NCI-H2171 (cell line): ENCODE measurements around the gene TTLL3.
"Not testable (repeated sequence)": the region's sequence is repeated elsewhere in the genome, so short reads cannot be mapped to it uniquely, and the experiment has no call there.

Source experiments
- DNase-seq: peaks from one replicate; lab custom pipeline; 2025; lab: John Stamatoyannopoulos, UW

TTLL3 gene

DNA sequence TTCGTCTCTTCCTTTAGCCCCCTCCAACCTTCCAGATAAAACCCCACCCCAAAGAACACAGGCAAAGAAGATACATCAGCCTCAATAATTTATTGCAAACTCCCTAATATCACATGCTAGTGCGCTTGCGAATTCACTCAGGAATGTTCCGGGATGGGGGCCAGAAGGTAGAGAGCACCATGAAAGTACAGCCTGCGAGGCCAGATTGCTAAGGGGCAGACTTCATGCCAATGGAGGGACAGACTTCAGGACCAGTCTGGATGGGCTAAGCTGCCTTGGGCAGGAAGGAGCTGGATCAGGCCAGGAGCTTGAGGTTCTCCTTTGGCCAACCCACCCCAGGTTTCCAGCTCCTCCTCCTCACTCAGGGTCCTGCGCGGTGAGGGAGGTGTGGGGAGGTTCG is 56.6 kb downstream of the TTLL3 start:
- no peak for DNase-seq

DNA sequence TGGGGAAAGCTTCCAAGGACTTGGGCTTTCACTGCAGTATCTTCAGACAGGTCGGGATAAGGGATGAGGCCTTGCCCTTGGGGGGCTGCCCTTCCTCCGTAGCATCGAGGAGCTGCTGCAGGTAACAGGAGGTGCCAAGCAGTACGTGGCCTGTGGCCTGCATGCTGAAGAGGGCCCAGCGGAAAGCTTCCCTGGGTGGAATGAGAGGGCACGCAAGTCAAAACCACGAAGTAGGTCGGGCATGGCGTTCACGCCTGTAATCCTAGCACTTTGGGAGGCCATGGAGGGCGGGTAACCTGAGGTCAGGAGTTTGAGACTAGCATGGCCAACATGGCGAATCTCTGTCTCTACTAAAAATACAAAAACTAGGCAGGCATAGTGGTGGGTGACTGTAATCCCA is 57.0 kb downstream of the TTLL3 start:
- DNase-seq: no peak

DNA sequence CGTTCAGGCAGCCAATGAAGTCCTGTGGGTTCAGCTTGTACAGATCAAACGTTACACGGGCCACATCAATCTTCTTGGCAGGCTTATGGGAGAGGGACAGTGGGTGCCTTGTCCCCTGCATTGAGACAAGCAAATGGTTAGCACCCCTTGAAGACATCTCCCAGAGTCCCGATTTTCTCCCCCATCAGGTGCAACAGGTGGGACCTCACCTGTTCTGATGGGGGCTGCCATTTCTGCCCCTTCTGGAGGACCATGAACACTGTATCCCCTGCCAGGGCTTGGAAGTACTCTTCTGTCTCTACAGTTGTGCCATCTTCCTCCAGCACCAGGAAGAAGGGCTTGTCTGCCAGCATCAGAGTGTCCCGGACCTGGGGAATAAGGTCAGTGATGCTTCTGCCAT is 59.9 kb downstream of the TTLL3 start:
- DNase-seq: no peak

DNA sequence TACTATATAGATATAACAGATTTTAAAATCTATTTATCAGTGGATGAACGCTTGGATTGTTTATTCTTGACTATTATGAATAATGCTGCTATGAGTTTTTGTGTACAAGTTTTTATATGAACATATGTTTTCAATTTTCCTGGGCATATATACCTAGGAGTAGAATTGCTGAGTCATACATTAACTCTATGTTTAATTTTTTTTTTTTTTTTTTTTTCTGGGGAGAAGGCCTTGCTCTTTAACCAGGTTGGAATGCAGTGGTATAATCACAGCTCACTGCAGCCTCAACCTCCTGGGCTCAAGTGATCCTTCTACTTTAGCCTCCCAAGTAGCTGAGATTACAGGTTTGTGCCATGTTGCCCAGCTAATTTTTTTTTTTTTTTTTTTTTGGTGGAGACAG is 60.9 kb downstream of the TTLL3 start:
- DNase-seq: no peak

DNA sequence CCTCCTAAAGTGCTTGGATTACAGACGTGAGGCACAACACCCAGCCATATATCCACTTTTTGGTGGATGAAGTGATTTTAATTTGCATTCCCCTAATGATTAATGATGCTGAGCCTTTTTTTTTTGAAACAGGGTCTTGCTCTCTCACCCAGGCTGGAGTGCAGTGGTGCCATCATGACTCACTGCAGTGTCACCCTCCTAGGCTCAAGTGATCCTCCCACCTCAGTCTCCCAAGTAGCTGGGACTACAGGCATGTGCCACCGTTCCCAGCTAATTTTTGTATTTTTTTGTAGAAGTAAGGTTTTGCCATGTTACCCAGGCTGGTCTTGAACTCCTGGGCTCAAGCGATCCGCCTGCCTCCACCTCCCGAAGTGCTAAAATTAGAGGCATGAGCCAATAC is 62.0 kb downstream of the TTLL3 start:
- DNase-seq: not testable (repeated sequence)

DNA sequence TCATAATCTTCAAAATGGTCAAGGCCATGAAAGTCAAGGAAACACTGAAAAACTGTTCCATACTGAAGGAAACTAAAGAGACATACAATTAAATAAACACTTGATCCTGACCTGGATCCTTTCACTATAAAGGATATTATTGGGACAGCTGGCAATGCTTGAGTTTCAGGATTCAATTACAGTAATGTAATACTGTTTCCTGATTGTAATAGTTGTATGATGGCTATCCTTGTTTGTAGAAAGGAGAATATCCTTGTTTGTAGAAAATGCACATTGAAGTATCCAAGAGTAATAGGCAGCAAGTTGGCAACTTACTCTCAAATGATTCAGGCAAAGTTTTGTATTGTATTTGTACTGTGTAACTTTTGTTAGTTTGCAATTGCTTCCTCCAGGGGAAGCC is 65.4 kb downstream of the TTLL3 start:
- no peak for DNase-seq

DNA sequence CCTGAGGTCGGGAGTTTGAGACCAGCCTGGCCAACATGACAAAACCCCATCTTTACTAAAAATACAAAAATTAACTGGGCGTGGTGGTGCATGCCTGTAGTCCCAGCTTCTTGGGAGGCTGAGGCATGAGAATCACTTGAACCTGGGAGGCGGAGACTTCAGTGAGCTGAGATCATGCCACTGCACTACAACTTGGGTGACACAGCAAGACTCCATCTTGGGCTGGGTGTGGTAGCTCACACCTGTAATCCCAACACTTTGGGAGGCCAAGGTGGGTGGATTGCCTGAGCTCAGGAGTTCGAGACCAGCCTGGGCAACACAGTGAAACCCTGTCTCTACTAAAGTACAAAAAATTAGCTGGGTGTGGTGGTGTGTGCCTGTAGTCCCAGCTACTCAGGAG is 66.2 kb downstream of the TTLL3 start:
- DNase-seq: not testable (repeated sequence)

DNA sequence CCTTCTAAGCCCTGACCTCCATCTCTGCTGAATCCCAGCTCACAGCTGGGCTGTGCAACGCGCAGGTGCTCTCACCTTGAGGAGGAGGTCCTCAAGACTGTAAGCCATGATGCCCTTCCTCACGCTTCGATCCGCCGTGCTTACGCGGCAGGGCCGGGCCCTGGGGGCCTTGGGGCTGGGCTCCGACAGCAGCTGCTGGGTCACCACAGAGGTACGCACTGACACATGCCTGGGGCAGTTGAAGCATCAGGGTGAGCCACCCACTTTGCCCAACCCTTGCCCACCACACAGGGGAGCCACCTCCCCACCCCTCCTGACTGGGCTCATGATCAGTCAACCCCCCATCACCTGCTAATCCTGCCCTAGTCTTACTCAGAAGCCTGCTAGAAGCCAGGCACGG is 66.9 kb downstream of the TTLL3 start:
- DNase-seq: no peak

DNA sequence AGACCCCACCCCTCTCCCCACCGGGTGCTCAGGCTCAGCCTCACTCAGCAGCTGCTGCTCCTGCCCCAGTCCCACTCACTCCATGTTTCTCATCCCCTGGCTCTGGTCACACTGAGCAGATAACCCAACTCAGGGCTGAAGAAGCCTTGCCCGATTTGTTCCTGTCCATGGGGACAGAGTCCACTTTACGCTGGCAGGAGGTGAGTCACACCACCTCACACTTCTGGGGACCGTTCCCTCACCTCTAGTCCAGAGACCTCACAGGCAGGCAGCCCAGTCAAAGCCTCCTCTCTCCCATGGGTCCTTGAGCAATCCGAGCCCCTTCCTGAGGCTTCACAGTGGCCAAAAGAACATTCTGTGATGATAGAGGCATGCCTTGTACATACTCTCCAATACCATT is 68.6 kb downstream of the TTLL3 start:
- DNase-seq: no peak

DNA sequence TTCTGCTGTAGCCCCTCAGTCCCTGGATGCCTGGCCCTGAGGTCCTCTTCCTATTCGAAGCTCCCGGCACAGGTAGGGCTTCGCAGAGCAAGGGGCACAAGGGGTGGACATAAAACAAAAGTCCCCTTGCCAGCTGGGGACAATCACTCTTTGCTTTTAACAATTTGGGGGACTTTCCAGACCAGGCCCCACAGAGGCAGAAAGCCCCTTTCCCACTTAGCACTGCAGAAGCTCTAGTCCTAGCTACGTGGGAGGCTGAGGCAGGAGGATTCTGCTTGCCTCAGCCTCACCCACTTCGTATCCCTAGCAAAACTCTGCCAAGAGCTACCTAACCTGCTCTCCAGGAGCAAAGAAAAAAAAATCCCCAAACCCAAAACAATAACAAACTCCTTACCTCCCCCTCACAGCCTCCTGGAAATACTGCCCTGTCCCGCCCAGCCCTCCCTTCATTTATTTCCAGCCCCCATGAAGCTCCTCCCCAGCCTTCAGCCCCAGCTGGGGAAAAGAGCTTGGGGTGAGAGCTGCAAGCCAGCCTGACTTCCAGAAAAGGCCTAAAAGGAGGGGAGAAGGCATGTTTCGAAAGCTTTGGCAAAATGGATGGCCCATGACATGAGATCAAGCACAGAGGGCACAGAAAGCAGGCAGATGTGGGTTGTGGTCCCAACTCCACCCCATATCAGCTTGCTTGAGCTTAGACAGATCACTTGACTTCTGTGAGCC is 69.9 kb downstream of the TTLL3 start, which contains the start of gene CIDEC:
CIDEC (minus strand) TSS at position 424 of the 720 bp plus-strand sequence. CDS start 1,767 bp downstream, outside the sequence.
- DNase-seq: no peak

DNA sequence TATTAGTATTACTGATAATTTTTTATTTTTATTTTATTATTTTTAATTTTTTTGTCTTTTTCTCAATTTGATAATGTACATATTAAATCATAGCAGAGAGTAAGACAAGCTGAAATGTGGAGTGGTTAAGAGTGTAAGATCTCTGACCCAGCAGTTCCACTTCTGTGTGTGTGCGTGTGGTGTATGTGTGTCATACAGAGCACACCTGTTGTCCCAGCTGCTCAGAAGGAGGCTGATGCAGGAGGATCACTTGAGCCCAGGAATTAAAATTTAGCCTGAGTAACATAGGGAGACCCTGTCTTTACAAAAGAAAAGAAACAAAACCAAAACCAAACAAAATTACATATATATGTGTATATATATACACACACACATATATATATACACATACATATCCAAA is 71.4 kb downstream of the TTLL3 start:
- no peak for DNase-seq

DNA sequence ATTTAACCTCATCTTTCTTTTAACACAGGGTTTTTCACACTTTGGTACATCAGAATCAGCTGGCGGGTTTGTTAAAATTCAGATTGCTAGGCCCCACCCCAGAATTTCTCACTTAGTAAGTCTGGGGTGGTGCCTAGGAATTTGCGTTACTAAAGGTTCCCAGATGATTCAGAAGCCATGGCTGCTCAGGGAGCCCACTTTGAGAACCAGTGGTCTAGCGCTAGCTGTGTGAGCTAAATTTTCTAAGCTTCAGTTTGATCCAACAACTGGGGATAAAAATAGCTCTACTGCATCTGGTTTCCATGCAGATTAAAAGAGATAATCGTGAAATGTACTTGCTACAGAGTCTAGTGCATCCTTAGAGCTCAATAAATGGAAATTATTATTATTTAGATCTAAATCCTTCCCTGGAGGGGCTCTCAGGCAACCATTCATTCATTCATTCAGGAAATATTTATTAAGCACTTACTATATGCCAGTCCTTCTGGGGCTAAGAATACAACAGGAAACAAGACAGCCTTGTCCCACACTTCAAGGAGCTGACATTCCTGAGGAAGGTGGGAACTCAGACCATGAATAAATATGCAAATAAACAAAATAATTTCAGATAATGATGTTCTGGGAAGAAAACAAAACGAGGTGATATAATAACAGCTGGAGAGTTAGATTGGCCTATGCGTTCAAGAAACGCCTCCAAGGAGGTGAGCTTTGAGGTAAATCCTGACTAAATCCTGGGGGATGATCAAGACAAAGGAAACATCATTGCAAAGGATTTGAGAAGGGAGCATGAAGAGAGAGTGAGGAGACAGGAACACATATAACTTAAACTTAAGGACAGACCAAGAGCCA is 73.9 kb downstream of the TTLL3 start:
- no peak for DNase-seq

DNA sequence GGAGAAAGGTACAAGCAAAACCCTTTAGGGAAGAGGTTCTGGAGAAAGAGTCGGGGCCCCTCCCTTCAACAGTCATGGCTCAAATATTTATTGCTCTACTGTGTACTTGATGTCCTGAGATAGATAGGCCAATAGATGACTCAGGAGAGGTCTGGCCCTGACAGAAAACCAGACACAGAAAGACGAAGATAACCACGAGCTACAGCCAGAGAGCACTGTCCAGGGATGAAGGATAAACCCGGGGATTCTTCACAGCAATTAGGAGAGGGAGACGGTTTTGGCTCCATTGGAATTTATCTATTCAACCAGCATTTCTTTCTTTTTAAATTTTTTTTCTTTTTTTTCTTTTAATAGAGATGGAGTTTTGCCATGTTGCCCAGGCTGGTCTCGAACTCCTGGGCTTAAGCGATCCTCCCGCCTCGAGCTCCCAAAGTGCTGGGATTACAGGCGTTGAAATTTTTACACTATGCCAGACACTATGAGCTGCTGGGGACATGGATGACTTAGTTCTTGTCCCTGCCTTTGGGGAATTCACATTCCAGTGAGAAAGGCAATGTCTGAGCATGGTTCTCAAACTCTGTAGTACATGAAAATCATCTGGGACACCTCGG is 74.6 kb downstream of the TTLL3 start:
- no peak for DNase-seq
